H7 (cell line): ENCODE measurements around the gene PACS2. TPM values are rescaled to one million over a fixed set of nuclear protein-coding genes. Genes with fewer than 3 reads are reported as not detected.
"Not testable (repeated sequence)": the region's sequence is repeated elsewhere in the genome, so short reads cannot be mapped to it uniquely, and the experiment has no call there.

Experiments
- DNase-seq: peaks from one replicate; pipeline ENCODE4 v3.0.0; 2012
- H3K27me3 ChIP-seq: 2 replicates; pipeline ENCODE4 v1.6.0; 2011; ENCODE audit warnings: mild to moderate bottlenecking, low read length; ENCODE audit not compliant: control insufficient read depth, insufficient read depth
- H3K36me3 ChIP-seq: replicated peaks from 2 replicates; pipeline ENCODE4 v1.5.1; 2011; ENCODE audit warnings: low read length; ENCODE audit not compliant: control insufficient read depth, insufficient read depth
- H3K4me3 ChIP-seq: 2 replicates; pipeline ENCODE4 v1.5.1; 2011; ENCODE audit warnings: low read depth, mild to moderate bottlenecking, control low read depth, low read length, moderate library complexity; ENCODE audit not compliant: insufficient read depth
- total RNA-seq: library from RNA; depleted of rRNA; stranded (reverse); fragments of >200 nt; shearing (Covaris generic); gene quantifications from 2 replicates; pipeline ENCODE4 v1.2.3, GENCODE V29; 2014

The PACS2 gene
- total RNA-seq, 1 experiment from 2014 or later: 79.2 TPM

DNA sequence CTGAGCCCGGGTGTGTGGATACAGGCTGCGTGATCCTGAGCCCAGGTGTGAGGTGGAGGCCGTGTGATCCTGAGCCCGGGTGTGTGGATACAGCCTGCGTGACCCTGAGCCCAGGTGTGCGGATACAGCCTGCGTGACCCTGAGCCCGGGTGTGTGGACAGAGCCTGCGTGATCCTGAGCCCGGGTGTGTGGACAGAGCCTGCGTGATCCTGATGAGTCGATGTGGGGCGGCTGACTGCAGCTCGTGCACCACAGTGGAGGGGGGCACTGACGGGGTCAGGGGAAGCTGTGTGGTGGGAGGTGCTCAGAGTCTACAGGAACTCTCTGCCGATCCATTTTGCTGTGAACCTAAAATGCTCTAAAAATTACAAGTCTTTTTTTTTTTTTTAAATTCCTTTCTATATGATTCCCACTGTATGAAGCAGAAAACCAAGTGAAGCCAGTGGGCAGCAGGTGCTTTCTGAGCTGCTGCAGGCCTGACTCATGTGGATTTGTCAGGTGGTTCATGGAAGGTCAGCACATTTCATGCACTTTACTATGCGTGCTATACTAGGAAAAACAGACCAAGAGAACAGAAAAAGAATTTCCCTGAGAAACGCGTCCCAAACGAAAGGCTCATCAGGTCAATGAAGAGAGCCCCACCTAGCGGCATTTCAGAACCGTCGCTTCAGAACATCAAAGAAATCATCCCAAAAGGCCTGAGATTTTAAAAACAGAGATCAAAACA lies 33.0 kb upstream of the PACS2 start:
- DNase-seq: peak; percentile 90
- no peaks in the 10 kb centered on the region; the same call in 1 of the 2 replicates for H3K36me3 ChIP-seq
- H3K27me3 ChIP-seq: no peaks in the 10 kb centered on the region
- H3K4me3 ChIP-seq: no peak overlapping the region

- DNase-seq: no peak
- no peaks in the 10 kb centered on the region; the same call in 1 of the 2 replicates for H3K36me3 ChIP-seq
- H3K27me3 ChIP-seq: no peaks in the 10 kb centered on the region
- no peak overlapping the region for H3K4me3 ChIP-seq
Measured at GRCh38 chr14:105282098-105282725, 32.3 kb upstream of the PACS2 start.

DNA sequence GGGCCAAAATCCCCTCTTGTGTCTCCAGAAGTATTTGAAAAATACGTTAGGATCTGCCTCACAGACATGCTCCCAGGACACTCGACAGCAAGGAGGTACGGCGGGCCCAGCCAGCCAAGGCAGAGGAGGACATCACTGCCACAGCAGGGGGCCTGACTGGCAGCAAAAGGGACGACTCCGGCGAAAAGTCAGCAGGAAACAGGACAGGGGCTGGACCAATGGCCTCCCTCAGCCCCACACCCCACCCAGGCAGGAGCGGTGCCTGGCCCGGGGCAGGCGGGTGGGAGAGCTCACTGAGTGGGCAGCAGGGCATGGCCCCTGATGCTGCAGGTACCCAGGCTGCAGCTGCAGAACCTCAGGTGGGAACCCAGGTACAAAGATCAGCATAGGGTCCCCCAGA lies 31.5 kb upstream of the PACS2 start:
- H3K27me3 ChIP-seq: no peaks in the 10 kb centered on the region
- DNase-seq: peak; percentile 91
- H3K36me3 ChIP-seq: no peaks in the 10 kb centered on the region; the same call in 1 of the 2 replicates
- H3K4me3 ChIP-seq: no peak overlapping the region

- H3K27me3 ChIP-seq: no peaks in the 10 kb centered on the region
- H3K4me3 ChIP-seq: no peak overlapping the region
- no peaks in the 10 kb centered on the region; the same call in 1 of the 2 replicates for H3K36me3 ChIP-seq
- peak; percentile 46 for DNase-seq
Measured at GRCh38 chr14:105283899-105284298, 30.6 kb upstream of the PACS2 start.

DNA sequence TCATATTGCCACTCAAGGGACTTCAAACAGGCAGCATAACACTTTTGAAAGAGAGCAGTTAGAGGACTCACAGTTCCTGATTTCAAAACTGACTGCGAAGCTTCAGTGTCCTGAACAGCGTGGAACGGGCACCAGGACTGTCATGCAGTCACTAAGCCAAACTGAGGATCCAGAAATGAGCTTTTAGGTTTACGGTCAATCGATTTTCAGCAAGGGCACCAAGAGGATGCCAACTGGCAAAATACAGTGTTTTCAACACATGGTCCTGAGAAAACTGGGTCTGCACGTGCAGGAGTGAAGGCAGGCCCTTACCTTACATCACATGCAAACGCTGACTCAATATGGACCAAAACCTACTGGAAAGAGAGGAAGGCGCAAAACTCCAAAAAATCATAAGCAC lies 29.4 kb upstream of the PACS2 start:
- Histone ChIP-seq H3K4me3 (no peak overlapping the region), H3K36me3 (no peaks in the 10 kb centered on the region; the same call in 1 of the 2 replicates), H3K27me3 (no peaks in the 10 kb centered on the region)
- DNase-seq: peak; percentile 16

GRCh38 chr14:105286759-105287144 lies 27.8 kb upstream of the PACS2 start:
- peak; percentile 37 for DNase-seq
- no peak overlapping the region for H3K4me3 ChIP-seq
- no peaks in the 10 kb centered on the region for H3K27me3 ChIP-seq
- H3K36me3 ChIP-seq: no peaks in the 10 kb centered on the region; the same call in 1 of the 2 replicates

DNA sequence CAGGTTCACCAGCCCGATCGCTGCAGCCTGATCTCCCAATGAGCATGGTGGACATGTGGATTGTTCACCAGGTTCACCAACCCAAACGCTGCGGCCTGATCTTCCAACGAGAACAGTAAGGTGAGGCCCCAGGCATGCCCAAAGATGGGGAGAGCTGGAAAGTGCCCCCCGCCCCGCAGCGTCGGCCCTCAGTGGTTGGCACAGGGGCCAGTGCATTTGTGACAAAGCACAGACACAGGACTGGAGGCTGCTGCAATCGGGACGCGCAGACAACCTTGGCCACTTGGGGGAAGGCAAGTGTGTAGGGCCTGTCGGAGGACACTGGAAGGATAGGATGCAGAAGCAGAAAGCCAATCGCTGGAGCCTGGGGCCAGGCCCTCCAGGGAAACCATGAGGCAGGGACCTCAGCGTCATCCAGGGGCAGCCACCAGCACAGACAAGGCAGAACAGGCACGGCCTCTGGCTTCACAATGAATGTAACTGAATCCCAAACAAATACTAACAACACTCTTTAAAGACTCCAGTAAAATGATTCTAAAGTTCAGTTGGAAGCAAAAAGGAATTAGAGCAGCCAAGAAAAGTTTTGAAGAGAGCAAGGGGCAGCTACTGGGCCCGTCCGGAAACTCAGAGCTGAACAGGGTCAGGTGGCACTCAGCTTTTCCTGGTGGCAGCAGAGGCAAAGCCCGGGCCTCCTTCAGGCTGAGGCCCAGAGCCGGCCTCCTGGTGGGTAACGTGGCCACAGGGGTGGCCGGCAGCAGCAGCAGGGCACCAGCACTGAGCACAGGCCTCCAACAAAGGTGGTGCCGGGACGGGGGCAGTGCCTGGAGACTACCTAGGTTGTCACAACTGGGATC lies 27.1 kb upstream of the PACS2 start:
- H3K27me3 ChIP-seq: no peaks in the 10 kb centered on the region
- peak; percentile 75 for DNase-seq
- no peaks in the 10 kb centered on the region; the same call in 1 of the 2 replicates for H3K36me3 ChIP-seq
- no peak overlapping the region for H3K4me3 ChIP-seq

DNA sequence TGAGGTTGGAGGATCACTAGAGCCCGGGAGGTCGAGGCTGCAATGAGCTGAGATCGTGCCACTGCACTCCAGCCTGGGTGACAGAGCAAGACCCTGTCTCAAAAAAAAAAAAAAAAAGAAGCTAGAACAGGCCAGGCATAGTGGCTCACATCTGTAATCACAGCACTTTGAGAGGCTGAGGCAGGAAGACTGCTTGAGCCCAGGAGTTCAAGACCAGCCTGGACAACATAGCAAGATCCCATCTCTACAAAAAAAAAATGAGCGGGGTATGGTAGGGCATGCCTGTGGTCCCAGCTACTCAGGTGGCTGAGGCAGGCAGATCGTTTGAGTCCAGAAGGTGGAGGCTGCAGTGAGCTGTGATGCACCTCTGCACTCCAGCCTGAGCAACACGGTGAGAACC lies 25.6 kb upstream of the PACS2 start:
- not testable (repeated sequence) for DNase-seq, H3K4me3 ChIP-seq, H3K27me3 ChIP-seq, H3K36me3 ChIP-seq

GRCh38 chr14:105290621-105291346 lies 23.8 kb upstream of the PACS2 start:
- H3K4me3 ChIP-seq: no peak overlapping the region
- no peaks in the 10 kb centered on the region for H3K36me3 ChIP-seq
- peak; percentile 79 for DNase-seq
- H3K27me3 ChIP-seq: no peaks in the 10 kb centered on the region

DNA sequence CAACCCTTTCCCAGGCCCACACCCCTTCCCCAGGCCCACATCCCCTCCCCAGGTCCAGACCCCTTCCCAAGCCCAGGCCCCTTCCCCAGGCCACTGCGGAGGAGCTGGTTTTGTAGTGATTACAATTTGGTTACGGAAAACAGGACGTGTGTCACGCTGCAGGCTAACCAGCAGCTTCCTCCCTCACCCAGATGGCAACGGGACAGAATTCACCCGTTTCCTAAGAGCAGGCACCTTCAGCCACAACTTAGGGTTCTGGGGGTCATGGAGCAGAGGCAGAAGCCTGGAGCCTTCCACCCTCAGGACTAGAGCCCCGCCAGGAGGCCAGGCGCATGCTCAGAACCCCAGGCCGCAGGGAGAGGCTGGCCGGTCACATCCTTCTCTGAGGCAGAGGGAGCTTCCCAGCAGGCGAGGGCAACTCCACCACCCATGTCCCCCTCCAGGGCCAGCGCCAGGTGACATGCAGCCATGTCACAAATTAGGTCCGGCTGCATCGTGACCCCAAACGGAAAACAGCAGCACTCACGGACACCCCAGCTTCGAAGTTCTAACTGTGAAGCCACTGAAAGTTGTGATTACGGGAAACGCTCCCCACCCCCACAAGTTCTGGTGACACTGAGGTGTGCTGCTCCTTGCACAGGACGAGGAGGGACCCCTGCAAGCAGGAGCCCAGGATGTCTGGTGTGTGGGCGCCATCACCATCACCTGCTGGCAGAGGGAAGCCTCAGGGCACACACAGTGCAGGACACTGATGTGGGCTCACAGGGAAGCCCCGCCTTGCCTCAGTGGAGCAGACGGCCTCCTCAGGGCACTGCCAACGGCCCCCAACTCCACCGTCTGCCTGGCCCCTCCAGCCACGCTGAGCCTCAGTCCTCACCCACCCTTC lies 21.5 kb upstream of the PACS2 start:
- no peaks in the 10 kb centered on the region for H3K36me3 ChIP-seq
- no peak overlapping the region for H3K4me3 ChIP-seq
- DNase-seq: peak; percentile 36

GRCh38 chr14:105294142-105294597 lies 20.4 kb upstream of the PACS2 start:
- Histone ChIP-seq H3K4me3 (no peak overlapping the region), H3K36me3 (no peaks in the 10 kb centered on the region), H3K27me3 (no peaks in the 10 kb centered on the region)
- DNase-seq: peak; percentile 35

More for the DNA sequence above, 21.5 kb upstream of the PACS2 start:
- no peaks in the 10 kb centered on the region for H3K27me3 ChIP-seq

- H3K4me3 ChIP-seq, H3K36me3 ChIP-seq, DNase-seq, H3K27me3 ChIP-seq: not testable (repeated sequence)
Measured at GRCh38 chr14:105297311-105297710, 17.2 kb upstream of the PACS2 start.
